Gastroesophageal sphincter (tissue), 3 donors: ENCODE data around the gene CNIH4.

Experiments
- POLR2A ChIP-seq, 2 donors: fragments of 450-650 bp; IDR thresholded peaks; one replicate each; pipeline ENCODE4 v1.6.1; 2017; ENCODE audit warnings: antibody characterized with exemption in 2 of 2, mild to moderate bottlenecking in 2 of 2, moderate library complexity in 1 of 2
- POLR2AphosphoS5 ChIP-seq: sonication (generic); formaldehyde crosslinking; IDR thresholded peaks from one replicate; pipeline ENCODE4 v1.6.1; 2017; ENCODE audit warnings: antibody characterized with exemption
- TF ChIP-seq, protein P1 (sequence below), 4 experiments: fragments of 200-600 bp in 2 of 4; fragments of 450-650 bp in 2 of 4; sonication (generic) in 1 of 4; IDR thresholded peaks; one replicate each; pipeline ENCODE4 v1.5.1; 2017 to 2019; ENCODE audit warnings: antibody characterized with exemption in 4 of 4, mild to moderate bottlenecking in 2 of 4, moderate library complexity in 2 of 4

GRCh38 chr1:224333309-224333926 lies 23.3 kb upstream of the CNIH4 start:
- TF ChIP-seq, protein P1, sequence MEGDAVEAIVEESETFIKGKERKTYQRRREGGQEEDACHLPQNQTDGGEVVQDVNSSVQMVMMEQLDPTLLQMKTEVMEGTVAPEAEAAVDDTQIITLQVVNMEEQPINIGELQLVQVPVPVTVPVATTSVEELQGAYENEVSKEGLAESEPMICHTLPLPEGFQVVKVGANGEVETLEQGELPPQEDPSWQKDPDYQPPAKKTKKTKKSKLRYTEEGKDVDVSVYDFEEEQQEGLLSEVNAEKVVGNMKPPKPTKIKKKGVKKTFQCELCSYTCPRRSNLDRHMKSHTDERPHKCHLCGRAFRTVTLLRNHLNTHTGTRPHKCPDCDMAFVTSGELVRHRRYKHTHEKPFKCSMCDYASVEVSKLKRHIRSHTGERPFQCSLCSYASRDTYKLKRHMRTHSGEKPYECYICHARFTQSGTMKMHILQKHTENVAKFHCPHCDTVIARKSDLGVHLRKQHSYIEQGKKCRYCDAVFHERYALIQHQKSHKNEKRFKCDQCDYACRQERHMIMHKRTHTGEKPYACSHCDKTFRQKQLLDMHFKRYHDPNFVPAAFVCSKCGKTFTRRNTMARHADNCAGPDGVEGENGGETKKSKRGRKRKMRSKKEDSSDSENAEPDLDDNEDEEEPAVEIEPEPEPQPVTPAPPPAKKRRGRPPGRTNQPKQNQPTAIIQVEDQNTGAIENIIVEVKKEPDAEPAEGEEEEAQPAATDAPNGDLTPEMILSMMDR (IDR thresholded peaks at IDR 0.05): peak; percentile 49 to 76 (median 69)
- TF ChIP-seq POLR2AphosphoS5 (no peak), POLR2A (IDR thresholded peaks at IDR 0.05) (no peak)
